Thymus (tissue), 11 donors: ENCODE data around the gene GRIK2. TPM values are rescaled to one million over a fixed set of nuclear protein-coding genes. Genes with fewer than 3 reads are reported as not detected.

Experiments used
- DNase-seq, 9 donors: peaks; one replicate each; pipeline ENCODE4 v3.0.0-alpha.2; 2013; ENCODE audit warnings: low spot score in 9 of 9, low read depth in 6 of 9, missing footprints in 1 of 9
- H3K27ac ChIP-seq, 2 donors: one replicate each; pipeline ENCODE4 v1.5.1; 2013; ENCODE audit warnings: control low read depth in 1 of 2, low read depth in 1 of 2, low read length in 1 of 2, mild to moderate bottlenecking in 1 of 2, moderate library complexity in 1 of 2
- H3K27me3 ChIP-seq, 2 donors: one replicate each; pipeline ENCODE4 v1.5.1; 2013; ENCODE audit warnings: low read length in 1 of 2; ENCODE audit not compliant: control insufficient read depth in 2 of 2, insufficient read depth in 1 of 2
- H3K36me3 ChIP-seq, 2 donors: one replicate each; pipeline ENCODE4 v1.5.1; 2013; ENCODE audit warnings: low read length in 1 of 2, mild to moderate bottlenecking in 1 of 2, moderate library complexity in 1 of 2; ENCODE audit not compliant: control insufficient read depth in 2 of 2, insufficient read depth in 2 of 2
- H3K4me1 ChIP-seq, 2 donors: one replicate each; pipeline ENCODE4 v1.5.1; 2013; ENCODE audit warnings: low read length in 2 of 2; ENCODE audit not compliant: control insufficient read depth in 2 of 2, insufficient read depth in 2 of 2
- H3K4me3 ChIP-seq, 2 donors: one replicate each; pipeline ENCODE4 v1.5.1; 2013; ENCODE audit warnings: low read length in 2 of 2, control low read depth in 1 of 2, mild to moderate bottlenecking in 1 of 2
- H3K9me3 ChIP-seq, 2 donors: one replicate each; pipeline ENCODE4 v1.5.1; 2013; ENCODE audit warnings: low read length in 1 of 2, mild to moderate bottlenecking in 1 of 2; ENCODE audit not compliant: control insufficient read depth in 2 of 2, insufficient read depth in 1 of 2
- whole genome bisulfite sequencing: extraction: QIAGEN DNeasy Blood & Tissue Kit; methylation state at CpG from one replicate; pipeline ENCODE4 v1.1.7; 2013; 5-methylcytosine and 5-hydroxymethylcytosine counted together
- polyA plus RNA-seq: library from polyadenylated mRNA; stranded (reverse); fragments of 200-250 nt; gene quantifications from one replicate; pipeline ENCODE4 v1.2.3, GENCODE V29; 2013
- total RNA-seq: library from RNA; stranded (reverse); fragments of 120-200 nt; gene quantifications from one replicate; pipeline ENCODE4 v1.2.4, GENCODE V29; 2013
- donor health status: healthy.

GRIK2 gene
- total and polyA plus RNA-seq, 2 donors = under 0.01 to 0.18 TPM

GRCh38 chr6:101887532-101887931, 494.0 kb downstream of the GRIK2 start:
- H3K4me3 ChIP-seq = no peak overlapping the region
- H3K9me3 ChIP-seq = no peaks in the 10 kb centered on the region
- no peak overlapping the region for H3K27ac ChIP-seq
- no peaks in the 10 kb centered on the region for H3K4me1 ChIP-seq
- no peak for DNase-seq
- 68% methylated on average over 5 of the region's 5 CpGs for WGBS
- no peaks in the 10 kb centered on the region for H3K27me3 ChIP-seq
- H3K36me3 ChIP-seq = no peaks in the 10 kb centered on the region

GRCh38 chr6:101907356-101908217, 514.1 kb downstream of the GRIK2 start:
- Histone ChIP-seq H3K36me3 (no peaks in the 10 kb centered on the region), H3K27ac (no peak overlapping the region), H3K9me3 (no peaks in the 10 kb centered on the region), H3K4me3 (no peak overlapping the region), H3K27me3 (no peaks in the 10 kb centered on the region), H3K4me1 (no peaks in the 10 kb centered on the region)
- WGBS = 89% methylated on average over 6 of the region's 6 CpGs
- DNase-seq = no peak

- Histone ChIP-seq H3K4me1 (no peaks in the 10 kb centered on the region), H3K36me3 (no peaks in the 10 kb centered on the region), H3K9me3 (no peaks in the 10 kb centered on the region), H3K27ac (no peak overlapping the region), H3K4me3 (no peak overlapping the region), H3K27me3 (no peaks in the 10 kb centered on the region)
- DNase-seq = no peak
- WGBS = 92% methylated on average over 1 of the region's 1 CpG
Measured at GRCh38 chr6:101909366-101909765, 515.9 kb downstream of the GRIK2 start.

- Histone ChIP-seq H3K27ac (no peak overlapping the region), H3K27me3 (no peaks in the 10 kb centered on the region), H3K4me1 (no peaks in the 10 kb centered on the region), H3K4me3 (no peak overlapping the region), H3K9me3 (no peaks in the 10 kb centered on the region), H3K36me3 (no peaks in the 10 kb centered on the region)
- WGBS = 86% methylated on average over 5 of the region's 5 CpGs
- DNase-seq = no peak
Measured at GRCh38 chr6:101912311-101912710, 518.8 kb downstream of the GRIK2 start.

- Histone ChIP-seq H3K27me3 (no peaks in the 10 kb centered on the region), H3K36me3 (no peaks in the 10 kb centered on the region), H3K9me3 (no peaks in the 10 kb centered on the region), H3K4me3 (no peak overlapping the region), H3K4me1 (no peaks in the 10 kb centered on the region), H3K27ac (no peak overlapping the region)
- 71% methylated on average over 2 of the region's 2 CpGs for WGBS
- DNase-seq = no peak
Measured at GRCh38 chr6:101918471-101918870, 525.0 kb downstream of the GRIK2 start.

- DNase-seq = no peak
- Histone ChIP-seq H3K9me3 (no peaks in the 10 kb centered on the region), H3K4me3 (no peak overlapping the region), H3K4me1 (no peaks in the 10 kb centered on the region), H3K27ac (no peak overlapping the region), H3K36me3 (no peaks in the 10 kb centered on the region), H3K27me3 (no peaks in the 10 kb centered on the region)
- WGBS = 82% methylated on average over 1 of the region's 1 CpG
Measured at GRCh38 chr6:101921829-101922450, 528.4 kb downstream of the GRIK2 start.

GRCh38 chr6:101926149-101926925, 532.8 kb downstream of the GRIK2 start:
- DNase-seq = no peak
- no peaks in the 10 kb centered on the region for H3K27me3 ChIP-seq
- WGBS = 89% methylated on average over 7 of the region's 7 CpGs
- no peaks in the 10 kb centered on the region for H3K36me3 ChIP-seq
- no peaks in the 10 kb centered on the region for H3K9me3 ChIP-seq
- H3K4me3 ChIP-seq = no peak overlapping the region
- no peaks in the 10 kb centered on the region for H3K4me1 ChIP-seq
- no peak overlapping the region for H3K27ac ChIP-seq

GRCh38 chr6:101931766-101932165, 538.3 kb downstream of the GRIK2 start:
- WGBS = 88% methylated on average over 2 of the region's 2 CpGs
- Histone ChIP-seq H3K4me3 (no peak overlapping the region), H3K27ac (no peak overlapping the region), H3K4me1 (no peaks in the 10 kb centered on the region), H3K36me3 (no peaks in the 10 kb centered on the region), H3K27me3 (no peaks in the 10 kb centered on the region), H3K9me3 (no peaks in the 10 kb centered on the region)
- DNase-seq = no peak

- Histone ChIP-seq H3K36me3 (no peaks in the 10 kb centered on the region), H3K27ac (no peak overlapping the region), H3K4me1 (no peaks in the 10 kb centered on the region), H3K4me3 (no peak overlapping the region), H3K27me3 (no peaks in the 10 kb centered on the region), H3K9me3 (no peaks in the 10 kb centered on the region)
- no peak for DNase-seq
- 75% methylated on average over 3 of the region's 3 CpGs for whole genome bisulfite sequencing
Measured at GRCh38 chr6:101932704-101933103, 539.2 kb downstream of the GRIK2 start.
